ENCODE measurements around the gene DUS1L.

The DUS1L gene

DNA sequence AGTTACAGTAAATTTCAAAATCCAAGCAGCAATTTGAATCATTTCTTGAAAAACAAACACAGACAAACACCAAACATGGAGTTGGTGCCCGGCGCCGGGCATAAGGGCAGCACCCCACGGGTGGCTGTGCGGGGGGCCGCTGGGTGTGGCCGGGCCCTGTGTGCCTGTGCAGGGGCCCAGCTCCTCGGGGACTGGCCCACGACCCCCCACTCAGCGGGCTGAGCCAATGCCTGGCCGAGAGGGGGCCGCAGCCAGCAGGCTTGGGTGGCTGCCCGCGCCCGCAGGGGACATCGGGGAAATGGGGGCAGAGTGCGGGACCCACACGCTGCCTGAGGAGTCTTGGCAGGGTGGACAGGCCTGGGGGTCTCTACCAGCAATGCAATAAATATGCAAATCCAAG lies 12.8 kb upstream of the DUS1L start:
- no peak overlapping the region for H3K4me3 ChIP-seq (ENCODE audit: low read length)
- DNase-seq (ENCODE audit: low read depth), result no peak
- TF ChIP-seq, protein P1, sequence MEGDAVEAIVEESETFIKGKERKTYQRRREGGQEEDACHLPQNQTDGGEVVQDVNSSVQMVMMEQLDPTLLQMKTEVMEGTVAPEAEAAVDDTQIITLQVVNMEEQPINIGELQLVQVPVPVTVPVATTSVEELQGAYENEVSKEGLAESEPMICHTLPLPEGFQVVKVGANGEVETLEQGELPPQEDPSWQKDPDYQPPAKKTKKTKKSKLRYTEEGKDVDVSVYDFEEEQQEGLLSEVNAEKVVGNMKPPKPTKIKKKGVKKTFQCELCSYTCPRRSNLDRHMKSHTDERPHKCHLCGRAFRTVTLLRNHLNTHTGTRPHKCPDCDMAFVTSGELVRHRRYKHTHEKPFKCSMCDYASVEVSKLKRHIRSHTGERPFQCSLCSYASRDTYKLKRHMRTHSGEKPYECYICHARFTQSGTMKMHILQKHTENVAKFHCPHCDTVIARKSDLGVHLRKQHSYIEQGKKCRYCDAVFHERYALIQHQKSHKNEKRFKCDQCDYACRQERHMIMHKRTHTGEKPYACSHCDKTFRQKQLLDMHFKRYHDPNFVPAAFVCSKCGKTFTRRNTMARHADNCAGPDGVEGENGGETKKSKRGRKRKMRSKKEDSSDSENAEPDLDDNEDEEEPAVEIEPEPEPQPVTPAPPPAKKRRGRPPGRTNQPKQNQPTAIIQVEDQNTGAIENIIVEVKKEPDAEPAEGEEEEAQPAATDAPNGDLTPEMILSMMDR (conservative IDR thresholded peaks at IDR 0.05; ENCODE audit: low read length), result no peak

DNA sequence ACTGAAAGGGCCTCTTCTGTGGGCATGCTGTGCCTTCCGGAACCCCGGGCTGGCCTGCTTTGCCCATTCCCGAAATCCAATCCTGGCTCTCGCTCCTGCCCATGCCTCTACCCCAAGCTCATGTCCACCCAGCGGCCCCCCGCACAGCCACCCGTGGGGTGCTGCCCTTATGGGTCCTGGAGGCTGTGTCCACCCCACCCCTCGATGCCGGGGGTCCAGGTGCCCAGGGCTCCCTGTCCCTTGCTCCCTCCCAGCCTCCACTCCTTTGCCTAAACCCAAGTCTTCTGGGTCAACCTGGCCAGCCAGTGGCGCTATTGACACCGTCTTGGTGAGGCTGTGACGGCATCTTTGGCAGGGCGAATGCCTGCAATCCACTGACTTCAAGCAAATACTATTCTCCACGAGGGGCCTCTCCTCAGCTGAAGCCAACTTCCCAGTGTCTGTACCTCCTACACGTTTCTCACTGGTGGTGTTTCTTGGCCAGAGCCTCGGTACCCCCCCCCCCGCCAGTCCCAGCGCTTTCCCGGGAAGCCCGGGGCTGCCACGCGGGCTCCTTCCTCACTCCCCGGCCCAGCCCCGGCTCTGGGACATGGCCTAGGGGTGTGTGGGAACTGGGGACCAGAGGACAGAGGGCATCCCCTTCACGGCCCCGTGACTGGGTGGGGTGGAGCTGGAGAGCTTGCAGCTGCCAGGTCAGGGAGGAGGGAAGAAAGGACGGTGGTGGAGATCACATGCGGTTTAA lies 12.2 kb upstream of the DUS1L start:
- DNase-seq (ENCODE audit: low read depth), result no peak
- no peak overlapping the region for H3K4me3 ChIP-seq (ENCODE audit: low read length)
- TF ChIP-seq, protein P1 (conservative IDR thresholded peaks at IDR 0.05; ENCODE audit: low read length), result no peak

DNA sequence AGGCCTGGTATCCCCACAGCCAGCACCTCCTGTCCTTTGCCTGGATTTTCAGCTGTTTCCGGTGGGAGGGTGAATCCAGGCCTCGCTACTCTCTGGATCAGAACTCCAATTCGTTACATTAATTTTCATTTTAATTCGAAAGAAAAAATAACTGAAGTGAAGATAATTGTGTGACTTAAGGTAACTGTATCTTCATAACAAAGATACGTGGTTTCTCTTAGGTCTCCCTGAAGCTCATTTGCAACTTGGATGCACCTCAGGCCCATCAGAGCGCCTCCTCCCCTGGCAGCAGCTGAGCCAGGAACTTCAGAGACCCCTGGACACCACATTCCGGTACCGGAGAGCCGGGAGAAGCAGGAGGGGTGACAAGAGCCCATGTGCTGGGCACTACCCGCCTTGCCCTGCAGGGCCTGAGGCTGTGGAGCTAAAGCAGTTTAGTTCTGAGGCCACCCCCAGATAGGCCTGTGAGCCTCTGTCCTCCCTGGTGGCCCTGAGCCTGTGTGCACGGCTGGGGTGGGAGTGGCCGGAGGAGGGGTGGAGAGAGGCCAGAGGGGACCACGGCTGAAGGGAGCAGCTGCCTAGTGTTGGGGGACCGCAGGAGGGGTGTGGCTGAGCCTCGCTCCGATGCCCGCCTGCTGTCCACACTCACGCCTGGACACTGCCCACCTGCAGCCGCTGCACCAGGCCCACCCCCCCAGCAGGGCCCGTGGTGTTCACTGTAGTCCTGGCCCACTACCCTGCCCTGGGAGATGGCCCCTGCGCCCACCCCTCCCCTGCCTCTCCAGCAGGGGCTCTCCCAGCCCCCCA lies 11.4 kb upstream of the DUS1L start:
- DNase-seq (ENCODE audit: low read depth), result no peak
- TF ChIP-seq, protein P1 (conservative IDR thresholded peaks at IDR 0.05; ENCODE audit: low read length), result no peak
- no peak overlapping the region for H3K4me3 ChIP-seq (ENCODE audit: low read length)

DNA sequence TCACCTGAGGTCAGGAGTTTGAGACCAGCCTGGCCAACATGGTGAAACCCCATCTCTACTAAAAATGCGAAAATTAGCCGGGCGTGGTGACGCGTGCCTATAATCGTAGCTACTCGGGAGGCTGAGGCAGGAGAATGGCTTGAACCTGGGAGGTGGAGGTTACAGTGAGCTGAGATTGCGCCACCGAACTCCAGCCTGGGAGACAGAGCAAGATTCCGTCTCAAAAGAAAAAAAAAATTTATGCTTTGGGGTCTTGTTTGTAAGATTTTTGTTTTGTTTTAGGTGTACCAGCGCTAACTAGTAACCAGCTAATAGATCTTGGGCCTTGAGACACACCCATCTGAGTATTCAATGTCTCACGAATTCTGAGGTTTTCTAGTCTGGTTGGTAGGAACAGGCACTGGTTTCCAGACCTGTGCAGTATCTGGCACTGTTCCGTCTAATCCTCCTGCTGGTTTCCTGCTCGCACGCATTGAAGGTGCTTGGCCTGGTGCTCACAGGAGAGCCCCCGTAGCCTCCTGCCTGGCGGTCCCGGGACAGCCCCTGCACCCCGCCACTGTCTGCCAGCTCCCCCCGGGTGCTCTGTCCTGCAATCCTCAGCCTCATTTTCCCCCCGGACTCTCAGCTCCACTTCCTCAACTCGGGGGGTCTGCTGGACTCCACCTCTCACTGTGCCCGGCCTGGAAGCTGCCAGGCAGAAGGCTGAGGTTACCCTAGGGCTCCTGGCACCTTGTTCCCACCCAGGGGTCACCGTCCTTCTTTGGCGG lies 10.6 kb upstream of the DUS1L start:
- TF ChIP-seq, protein P1 (conservative IDR thresholded peaks at IDR 0.05; ENCODE audit: low read length), result no peak
- no peak for DNase-seq (ENCODE audit: low read depth)
- no peak overlapping the region for H3K4me3 ChIP-seq (ENCODE audit: low read length)

DNA sequence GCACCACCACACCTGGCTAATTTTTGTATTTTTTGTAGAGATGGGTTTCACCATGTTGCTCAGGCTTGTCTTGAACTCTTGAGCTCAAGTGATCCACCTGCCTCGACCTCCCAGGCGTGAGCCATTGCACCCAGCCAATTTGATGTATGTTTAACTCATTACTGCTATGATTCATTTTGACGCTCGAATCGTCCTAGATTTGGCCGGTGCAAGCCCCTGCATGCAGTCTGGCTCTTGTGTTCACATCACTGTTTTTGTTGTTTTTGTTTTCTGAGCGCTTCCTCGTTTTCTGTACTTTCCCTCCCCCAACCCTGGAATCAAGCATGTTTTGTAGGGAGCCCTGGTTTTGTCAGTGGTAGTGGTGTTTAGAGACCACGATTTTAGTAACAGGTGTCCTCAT lies 7.8 kb upstream of the DUS1L start:
- no peak overlapping the region for H3K4me3 ChIP-seq (ENCODE audit: low read length)
- DNase-seq (ENCODE audit: low read depth), result no peak
- TF ChIP-seq, protein P1 (conservative IDR thresholded peaks at IDR 0.05; ENCODE audit: low read length), result no peak

DNA sequence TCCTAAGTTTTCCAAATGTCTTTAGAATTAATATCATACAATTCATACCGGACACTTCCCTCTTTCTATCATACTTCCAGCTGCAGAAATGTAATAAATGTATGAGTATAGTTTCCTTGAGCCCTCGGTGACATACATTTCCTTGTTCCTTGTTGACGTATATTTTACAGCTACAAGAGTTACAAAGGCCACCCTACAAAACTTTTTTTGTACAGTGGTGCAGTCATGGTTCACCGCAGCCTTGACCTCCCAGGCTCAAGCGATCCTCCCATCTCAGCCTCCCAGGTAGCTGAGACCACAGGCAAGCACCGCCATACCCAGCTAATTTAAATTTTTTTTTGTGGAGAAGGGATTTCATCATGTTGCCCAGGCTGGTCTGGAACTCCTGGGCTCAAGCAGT lies 7.2 kb upstream of the DUS1L start:
- DNase-seq (ENCODE audit: low read depth), result no peak
- H3K4me3 ChIP-seq (ENCODE audit: low read length), result no peak overlapping the region
- TF ChIP-seq, protein P1 (conservative IDR thresholded peaks at IDR 0.05; ENCODE audit: low read length), result no peak
